Fibroblast of skin of abdomen (primary cell): Measurements from ENCODE around the gene LTO1.

Experiments
- DNase-seq: peaks from one replicate; pipeline ENCODE4 v3.0.0-alpha.2; 2013

LTO1 gene

DNA sequence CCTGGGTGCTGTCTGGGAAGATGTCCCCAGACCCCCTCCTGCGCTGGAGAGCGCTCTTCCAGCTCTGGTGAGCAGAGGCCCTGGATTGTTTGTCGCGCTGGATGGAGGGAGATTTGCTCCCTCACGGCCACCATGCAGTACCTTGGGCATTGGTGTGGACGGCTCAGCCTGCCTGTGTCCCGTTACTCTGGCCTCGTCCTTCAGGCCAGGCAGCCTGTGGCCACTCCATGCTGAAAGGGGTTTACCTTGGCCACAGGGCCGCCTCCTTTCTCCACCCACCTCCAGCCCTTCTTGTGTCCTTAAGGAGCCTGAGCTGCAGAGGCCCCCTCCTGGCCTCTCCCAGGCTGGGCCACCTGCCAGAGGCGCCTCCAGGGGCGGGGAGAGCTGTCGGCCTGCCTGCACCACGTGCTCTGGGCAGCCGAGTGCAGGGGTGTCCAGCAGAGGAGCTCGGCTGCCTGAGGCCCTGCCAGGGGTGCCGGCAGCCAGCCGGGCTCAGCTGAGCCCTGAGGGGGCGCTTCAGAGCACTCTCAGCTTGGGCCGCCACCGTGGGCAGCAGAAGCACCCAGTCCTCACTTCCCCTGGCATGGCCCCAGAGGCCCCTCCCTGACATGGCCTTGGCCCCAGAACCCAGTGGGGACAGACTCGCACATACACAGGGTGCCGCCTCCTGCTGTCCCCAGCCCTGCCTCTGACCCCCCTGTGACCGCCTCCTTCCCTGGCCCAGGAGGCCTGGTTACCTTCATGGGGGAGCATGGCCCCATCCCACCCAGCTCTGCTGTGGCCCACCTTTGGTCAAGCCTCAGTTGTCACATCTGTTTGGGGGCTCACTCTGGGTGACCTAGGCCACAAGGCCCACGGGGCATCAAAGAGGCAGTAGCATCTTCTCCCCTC is 30.8 kb downstream of the LTO1 start:
- peak; percentile 87 for DNase-seq

GRCh38 chr11:69643646-69644045 is 31.5 kb downstream of the LTO1 start:
- DNase-seq, result no peak

GRCh38 chr11:69642913-69643632 is 32.1 kb downstream of the LTO1 start:
- peak; percentile 79 for DNase-seq

DNA sequence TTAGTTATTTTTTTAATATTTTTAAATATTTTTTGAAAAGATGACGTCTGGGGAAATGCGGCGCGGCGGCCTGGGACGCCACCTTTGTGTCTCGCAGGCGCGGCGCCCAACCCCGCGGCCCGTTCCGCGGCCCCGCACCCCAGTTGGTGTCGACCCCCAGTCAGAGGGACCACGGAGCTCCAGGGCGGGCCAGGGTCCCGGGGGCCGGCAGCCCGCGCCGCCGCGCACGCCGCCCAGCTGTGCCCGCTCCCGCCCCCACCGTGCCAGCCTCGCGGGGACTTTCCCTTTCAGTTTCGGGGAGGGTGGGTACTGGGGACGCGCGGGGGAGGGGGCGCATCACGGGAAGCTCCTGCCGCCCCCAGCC is 32.6 kb downstream of the LTO1 start:
- no peak for DNase-seq

DNA sequence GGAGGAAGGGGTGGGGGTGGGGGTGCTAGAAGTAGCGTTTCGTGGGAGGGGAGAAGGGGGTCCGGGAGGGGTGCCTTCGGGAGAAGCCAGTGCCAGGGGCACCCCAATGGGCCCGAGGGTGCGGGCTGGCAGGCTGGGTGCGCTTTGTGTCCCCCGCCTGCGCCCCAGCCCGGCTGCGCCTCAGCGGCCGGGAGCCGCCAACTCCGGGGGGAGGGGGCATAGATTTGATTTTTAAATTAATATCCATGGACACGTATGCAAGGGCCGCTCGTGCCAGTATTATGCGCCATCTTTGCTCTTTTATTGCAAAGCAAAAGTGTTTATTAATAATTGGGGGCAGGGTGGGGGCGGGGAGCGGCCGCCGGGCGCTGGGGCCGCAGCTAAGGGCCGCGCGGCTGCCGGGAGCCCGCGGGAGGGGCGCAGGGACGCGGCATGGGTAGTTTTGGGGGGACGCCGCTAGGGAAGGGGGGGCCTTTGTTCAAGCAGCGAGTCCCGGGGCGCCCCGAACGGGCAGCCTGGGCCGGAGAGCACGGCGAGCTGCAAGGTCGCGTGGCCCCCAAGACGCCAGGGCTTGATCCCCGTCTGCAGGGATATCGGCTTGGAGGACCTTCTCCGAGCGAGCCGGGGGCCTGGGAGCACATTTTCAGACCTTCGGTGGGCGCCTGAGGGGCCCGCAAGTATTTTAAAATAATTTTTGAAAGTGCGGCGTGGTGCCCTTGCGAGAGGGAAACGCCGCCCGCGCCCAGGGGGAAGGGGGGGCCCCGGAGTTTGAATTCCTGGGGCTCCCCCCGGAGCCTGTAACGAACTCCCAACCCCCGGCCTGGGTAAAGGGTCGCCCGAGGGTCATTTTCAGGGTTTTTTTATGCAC is 33.2 kb downstream of the LTO1 start:
- no peak for DNase-seq

DNA sequence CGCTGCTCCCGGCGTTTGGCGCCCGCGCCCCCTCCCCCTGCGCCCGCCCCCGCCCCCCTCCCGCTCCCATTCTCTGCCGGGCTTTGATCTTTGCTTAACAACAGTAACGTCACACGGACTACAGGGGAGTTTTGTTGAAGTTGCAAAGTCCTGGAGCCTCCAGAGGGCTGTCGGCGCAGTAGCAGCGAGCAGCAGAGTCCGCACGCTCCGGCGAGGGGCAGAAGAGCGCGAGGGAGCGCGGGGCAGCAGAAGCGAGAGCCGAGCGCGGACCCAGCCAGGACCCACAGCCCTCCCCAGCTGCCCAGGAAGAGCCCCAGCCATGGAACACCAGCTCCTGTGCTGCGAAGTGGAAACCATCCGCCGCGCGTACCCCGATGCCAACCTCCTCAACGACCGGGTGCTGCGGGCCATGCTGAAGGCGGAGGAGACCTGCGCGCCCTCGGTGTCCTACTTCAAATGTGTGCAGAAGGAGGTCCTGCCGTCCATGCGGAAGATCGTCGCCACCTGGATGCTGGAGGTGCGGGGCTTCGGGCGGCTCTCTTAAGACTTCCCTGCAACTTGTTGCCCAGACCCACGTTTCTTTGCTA is 34.1 kb downstream of the LTO1 start, which contains the start of gene CCND1:
Gene CCND1 (plus strand): TSS at position 162 of the 587 bp plus-strand sequence. CDS start 158 bp downstream, at position 320.
- DNase-seq, result peak; percentile 93

DNA sequence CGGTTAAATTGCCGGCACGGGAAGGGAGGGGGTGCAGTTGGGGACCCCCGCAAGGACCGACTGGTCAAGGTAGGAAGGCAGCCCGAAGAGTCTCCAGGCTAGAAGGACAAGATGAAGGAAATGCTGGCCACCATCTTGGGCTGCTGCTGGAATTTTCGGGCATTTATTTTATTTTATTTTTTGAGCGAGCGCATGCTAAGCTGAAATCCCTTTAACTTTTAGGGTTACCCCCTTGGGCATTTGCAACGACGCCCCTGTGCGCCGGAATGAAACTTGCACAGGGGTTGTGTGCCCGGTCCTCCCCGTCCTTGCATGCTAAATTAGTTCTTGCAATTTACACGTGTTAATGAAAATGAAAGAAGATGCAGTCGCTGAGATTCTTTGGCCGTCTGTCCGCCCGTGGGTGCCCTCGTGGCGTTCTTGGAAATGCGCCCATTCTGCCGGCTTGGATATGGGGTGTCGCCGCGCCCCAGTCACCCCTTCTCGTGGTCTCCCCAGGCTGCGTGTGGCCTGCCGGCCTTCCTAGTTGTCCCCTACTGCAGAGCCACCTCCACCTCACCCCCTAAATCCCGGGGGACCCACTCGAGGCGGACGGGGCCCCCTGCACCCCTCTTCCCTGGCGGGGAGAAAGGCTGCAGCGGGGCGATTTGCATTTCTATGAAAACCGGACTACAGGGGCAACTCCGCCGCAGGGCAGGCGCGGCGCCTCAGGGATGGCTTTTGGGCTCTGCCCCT is 34.7 kb downstream of the LTO1 start:
- DNase-seq, result no peak

GRCh38 chr11:69639831-69640230 is 35.3 kb downstream of the LTO1 start:
- DNase-seq, result no peak

GRCh38 chr11:69638941-69639681 is 36.0 kb downstream of the LTO1 start:
- DNase-seq, result peak; percentile 97

DNA sequence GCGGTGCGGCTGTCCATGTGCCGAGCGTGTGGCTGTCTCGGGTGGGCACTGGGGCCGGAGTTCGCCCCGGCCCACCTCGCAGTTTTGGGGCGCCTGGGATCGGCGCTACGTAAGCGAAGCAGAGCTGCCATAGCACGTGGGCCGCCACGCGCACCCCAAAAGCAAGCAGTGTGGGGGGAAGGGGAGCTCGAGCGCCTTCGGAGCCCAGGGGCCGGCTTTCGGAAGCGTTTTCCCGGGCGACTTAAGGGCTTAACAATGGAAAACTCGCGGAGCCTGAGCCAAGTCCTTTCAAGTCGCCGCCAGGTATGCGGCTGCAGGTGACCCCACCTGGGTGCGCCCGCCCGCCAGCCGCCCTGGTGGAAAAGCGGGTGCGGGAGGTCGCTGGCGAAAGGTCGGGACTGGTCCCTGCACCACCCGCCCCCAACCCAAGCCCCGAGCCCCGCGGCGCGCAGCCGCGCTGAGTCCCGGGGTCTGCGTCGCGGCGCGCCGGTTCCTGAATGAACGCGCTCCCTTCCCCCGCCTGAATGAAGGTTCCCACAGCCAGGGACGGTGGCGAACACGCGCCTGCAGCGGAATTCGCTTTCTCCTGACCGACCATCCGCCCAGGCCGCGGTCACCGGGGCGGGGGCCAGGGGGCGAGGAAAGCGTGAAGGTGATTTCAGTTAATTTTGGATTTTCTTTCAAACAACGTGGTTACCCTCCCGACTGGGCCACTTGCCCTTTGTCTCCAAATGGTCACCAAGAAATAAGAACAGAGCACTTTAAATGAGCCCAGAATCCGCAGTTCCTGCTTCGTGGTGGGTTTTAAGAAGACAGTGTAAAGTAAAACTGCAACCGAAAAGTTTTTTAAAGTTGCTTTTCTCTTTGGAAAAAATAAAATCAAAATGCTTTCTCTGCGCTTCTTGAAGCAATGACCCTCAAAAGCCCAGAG is 36.9 kb downstream of the LTO1 start:
- peak; percentile 68 for DNase-seq

- no peak for DNase-seq
Observed at GRCh38 chr11:69637198-69637940, 37.8 kb downstream of the LTO1 start.

GRCh38 chr11:69636512-69637197 is 38.5 kb downstream of the LTO1 start:
- DNase-seq, result peak; percentile 94

GRCh38 chr11:69635804-69636511 is 39.2 kb downstream of the LTO1 start:
- DNase-seq, result no peak

- no peak for DNase-seq
Observed at GRCh38 chr11:69635195-69635594, 40.0 kb downstream of the LTO1 start.

DNA sequence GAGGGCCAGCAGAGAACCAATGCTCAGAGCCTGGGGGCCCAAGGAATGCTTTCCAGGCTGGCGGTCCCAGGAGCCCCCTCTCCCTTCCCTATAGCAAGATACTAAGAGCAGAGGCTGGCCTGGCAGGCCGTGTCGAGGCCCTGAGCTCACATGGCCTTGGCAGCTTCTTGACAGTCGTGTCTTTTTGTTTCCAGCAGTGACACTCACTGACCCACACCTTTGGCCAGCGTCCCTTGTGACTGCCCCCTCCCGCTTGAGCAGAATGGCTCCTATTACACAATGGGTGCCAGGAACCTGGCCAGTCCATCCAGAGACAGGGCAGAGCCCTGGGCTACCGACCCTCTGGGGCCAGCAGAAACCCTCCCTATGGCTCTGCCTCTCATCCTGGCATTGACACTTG is 40.6 kb downstream of the LTO1 start:
- DNase-seq, result no peak

GRCh38 chr11:69634069-69634468 is 41.1 kb downstream of the LTO1 start:
- DNase-seq, result no peak

DNA sequence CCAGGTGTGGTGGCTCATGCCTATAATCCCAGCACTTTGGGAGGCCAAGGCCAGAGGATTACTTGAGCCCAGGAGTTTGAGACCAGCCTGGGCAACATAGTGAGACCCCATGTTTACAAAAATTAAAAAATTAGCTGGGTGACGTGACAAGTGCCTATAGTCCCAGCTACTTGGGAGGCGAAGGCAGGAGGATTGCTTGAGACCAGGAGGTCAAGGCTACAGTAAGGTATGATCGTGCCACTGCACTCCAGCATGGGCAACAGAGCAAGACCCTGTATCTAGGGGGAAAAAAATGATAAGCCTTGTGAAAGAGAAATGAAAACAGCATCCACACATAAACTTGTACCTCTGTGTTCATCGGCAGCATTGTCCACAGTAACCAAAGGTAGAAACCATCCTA is 42.3 kb downstream of the LTO1 start:
- no peak for DNase-seq

DNA sequence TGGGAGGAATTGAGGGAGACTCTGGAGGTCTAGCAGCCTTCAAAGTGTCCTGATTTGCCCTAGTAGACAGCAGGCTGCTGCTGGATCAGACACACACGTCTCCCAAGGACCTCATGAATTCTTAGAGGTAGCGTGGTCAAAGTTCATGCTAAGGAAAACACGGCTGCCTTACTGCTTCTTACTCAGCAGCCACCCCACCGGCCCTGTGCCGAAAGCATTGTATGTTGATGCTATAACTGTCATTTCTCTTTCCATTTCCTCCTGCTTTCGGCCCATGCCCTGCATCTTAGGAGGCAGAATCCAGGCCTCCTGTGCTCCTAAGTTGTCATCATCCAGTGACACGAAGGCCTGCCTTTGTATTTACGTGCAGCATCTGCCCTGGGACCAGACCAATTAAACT is 44.7 kb downstream of the LTO1 start:
- DNase-seq, result no peak
